ENCODE data around the gene SLC7A5. TPM values are rescaled to one million over a fixed set of nuclear protein-coding genes. Genes with fewer than 3 reads are reported as not detected.

The SLC7A5 gene
- total and polyA plus RNA-seq, 2 of the 13 experiments (the other 11 are each of a cell fraction or from before 2014, with no cell fraction given): 79.6 to 155 TPM

- TF ChIP-seq TERF1 (CRISPR knock-in tag; IDR thresholded peaks at IDR 0.05) (no peak), HNRNPK (IDR thresholded peaks at IDR 0.05; ENCODE audit: low read depth, low read length, poor library complexity, severe bottlenecking) (no peak), ATF7-NPFF (CRISPR knock-in tag; IDR thresholded peaks at IDR 0.05; ENCODE audit: low read depth) (no peak), ZIK1 (CRISPR knock-in tag; IDR thresholded peaks at IDR 0.05; ENCODE audit: borderline replicate concordance, low read depth) (peak; percentile 47; the same call in 1 of the 2 replicates), ZNF256 (CRISPR knock-in tag; conservative IDR thresholded peaks at IDR 0.05) (no peak; the same call in 1 of the 2 replicates), CREB1 (IDR thresholded peaks at IDR 0.05) (no peak), CREB1 (CRISPR knock-in tag; IDR thresholded peaks at IDR 0.05) (peak; percentile 39; the same call in 1 of the 2 replicates), ZFP36L1 (CRISPR knock-in tag; IDR thresholded peaks at IDR 0.05) (no peak), TOE1 (CRISPR knock-in tag; IDR thresholded peaks at IDR 0.05) (no peak), IRF2 (CRISPR knock-in tag; IDR thresholded peaks at IDR 0.05) (peak; percentile 72; the same call in 1 of the 2 replicates), ZFP36 (IDR thresholded peaks at IDR 0.05; ENCODE audit: borderline replicate concordance, low read depth, low read length, partially characterized antibody) (no peak), KAT8 (CRISPR knock-in tag; IDR thresholded peaks at IDR 0.05) (peak; percentile 42; the same call in 1 of the 2 replicates), ZNF18 (CRISPR knock-in tag; IDR thresholded peaks at IDR 0.05; ENCODE audit: insufficient replicate concordance) (no peak), HDAC6 (IDR thresholded peaks at IDR 0.05; ENCODE audit: low read depth, low read length) (no peak), FOXJ3 (CRISPR knock-in tag; IDR thresholded peaks at IDR 0.05; ENCODE audit: borderline replicate concordance) (no peak), RXRB (CRISPR knock-in tag; IDR thresholded peaks at IDR 0.05; ENCODE audit: borderline replicate concordance) (peak; percentile 73)
- TF ChIP-seq, protein P1, sequence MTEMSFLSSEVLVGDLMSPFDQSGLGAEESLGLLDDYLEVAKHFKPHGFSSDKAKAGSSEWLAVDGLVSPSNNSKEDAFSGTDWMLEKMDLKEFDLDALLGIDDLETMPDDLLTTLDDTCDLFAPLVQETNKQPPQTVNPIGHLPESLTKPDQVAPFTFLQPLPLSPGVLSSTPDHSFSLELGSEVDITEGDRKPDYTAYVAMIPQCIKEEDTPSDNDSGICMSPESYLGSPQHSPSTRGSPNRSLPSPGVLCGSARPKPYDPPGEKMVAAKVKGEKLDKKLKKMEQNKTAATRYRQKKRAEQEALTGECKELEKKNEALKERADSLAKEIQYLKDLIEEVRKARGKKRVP (CRISPR knock-in tag; IDR thresholded peaks at IDR 0.05): peak in 1 of 2 experiments; percentile 78; a peak in 1 of 4 replicates
- TF ChIP-seq, protein P2, sequence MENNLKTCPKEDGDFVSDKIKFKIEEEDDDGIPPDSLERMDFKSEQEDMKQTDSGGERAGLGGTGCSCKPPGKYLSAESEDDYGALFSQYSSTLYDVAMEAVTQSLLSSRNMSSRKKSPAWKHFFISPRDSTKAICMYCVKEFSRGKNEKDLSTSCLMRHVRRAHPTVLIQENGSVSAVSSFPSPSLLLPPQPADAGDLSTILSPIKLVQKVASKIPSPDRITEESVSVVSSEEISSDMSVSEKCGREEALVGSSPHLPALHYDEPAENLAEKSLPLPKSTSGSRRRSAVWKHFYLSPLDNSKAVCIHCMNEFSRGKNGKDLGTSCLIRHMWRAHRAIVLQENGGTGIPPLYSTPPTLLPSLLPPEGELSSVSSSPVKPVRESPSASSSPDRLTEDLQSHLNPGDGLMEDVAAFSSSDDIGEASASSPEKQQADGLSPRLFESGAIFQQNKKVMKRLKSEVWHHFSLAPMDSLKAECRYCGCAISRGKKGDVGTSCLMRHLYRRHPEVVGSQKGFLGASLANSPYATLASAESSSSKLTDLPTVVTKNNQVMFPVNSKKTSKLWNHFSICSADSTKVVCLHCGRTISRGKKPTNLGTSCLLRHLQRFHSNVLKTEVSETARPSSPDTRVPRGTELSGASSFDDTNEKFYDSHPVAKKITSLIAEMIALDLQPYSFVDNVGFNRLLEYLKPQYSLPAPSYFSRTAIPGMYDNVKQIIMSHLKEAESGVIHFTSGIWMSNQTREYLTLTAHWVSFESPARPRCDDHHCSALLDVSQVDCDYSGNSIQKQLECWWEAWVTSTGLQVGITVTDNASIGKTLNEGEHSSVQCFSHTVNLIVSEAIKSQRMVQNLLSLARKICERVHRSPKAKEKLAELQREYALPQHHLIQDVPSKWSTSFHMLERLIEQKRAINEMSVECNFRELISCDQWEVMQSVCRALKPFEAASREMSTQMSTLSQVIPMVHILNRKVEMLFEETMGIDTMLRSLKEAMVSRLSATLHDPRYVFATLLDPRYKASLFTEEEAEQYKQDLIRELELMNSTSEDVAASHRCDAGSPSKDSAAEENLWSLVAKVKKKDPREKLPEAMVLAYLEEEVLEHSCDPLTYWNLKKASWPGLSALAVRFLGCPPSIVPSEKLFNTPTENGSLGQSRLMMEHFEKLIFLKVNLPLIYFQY (CRISPR knock-in tag; IDR thresholded peaks at IDR 0.05; ENCODE audit: borderline replicate concordance): no peak; the same call in 1 of the 2 replicates
- TF ChIP-seq, protein P3, sequence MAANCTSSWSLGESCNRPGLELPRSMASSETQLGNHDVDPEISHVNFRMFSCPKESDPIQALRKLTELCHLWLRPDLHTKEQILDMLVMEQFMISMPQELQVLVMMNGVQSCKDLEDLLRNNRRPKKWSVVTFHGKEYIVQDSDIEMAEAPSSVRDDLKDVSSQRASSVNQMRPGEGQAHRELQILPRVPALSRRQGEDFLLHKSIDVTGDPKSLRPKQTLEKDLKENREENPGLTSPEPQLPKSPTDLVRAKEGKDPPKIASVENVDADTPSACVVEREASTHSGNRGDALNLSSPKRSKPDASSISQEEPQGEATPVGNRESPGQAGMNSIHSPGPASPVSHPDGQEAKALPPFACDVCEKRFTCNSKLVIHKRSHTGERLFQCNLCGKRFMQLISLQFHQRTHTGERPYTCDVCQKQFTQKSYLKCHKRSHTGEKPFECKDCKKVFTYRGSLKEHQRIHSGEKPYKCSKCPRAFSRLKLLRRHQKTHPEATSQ (CRISPR knock-in tag; IDR thresholded peaks at IDR 0.05; ENCODE audit: borderline replicate concordance): no peak
Observed at GRCh38 chr16:87855852-87856715, 13.2 kb downstream of the SLC7A5 start (continued).
